ENCODE data around the gene ZMIZ1. TPM values are rescaled to one million over a fixed set of nuclear protein-coding genes. Genes with fewer than 3 reads are reported as not detected.

ZMIZ1 gene
- total RNA-seq, 1 experiment from 2014 or later = 42.3 TPM

DNA sequence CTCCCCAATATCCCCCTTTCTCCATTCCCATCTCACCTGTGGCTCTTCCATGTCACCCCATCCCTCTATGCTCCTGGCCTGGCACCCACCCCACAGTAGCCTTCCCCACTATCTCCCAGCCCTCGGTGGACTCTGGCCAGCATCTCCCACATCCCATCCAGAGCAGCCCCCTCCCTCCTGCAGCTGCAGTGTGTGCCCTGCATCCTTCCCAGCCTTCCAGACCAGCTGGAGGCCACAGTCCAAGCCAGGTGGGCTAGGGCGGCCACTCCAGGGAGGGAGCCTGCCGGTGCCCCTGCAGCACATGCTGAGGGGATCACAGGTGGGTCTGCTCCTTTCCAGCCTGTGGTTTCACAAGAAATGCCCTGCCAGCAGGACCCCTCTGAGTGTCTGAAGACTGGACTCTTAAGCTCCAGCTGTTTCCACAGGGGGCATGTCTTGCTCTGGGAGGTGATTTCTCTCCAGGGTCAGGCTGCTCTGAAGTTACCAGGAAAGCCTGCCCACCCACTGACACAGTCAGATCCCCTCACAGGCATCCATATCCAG is 187.6 kb downstream of the ZMIZ1 start:
- no peaks in the 10 kb centered on the region for H3K9me3 Mint-ChIP-seq (ENCODE audit: unreplicated experiment)
- intact Hi-C loops (cut with micrococcal nuclease; ENCODE audit: unreplicated experiment) = no loop called here
- DNase-seq = no peak
- peaks cover 9% of the 10 kb centered on the region for H3K4me1 Mint-ChIP-seq (ENCODE audit: low read depth, unreplicated experiment)
- CTCF ChIA-PET = no interaction called here
- POLR2A ChIA-PET = no interaction called here
- Histone ChIP-seq H3K36me3 (ENCODE audit: control insufficient read depth, insufficient read depth, low read length) (no peaks in the 10 kb centered on the region; the same call in 1 of the 2 replicates), H3K27me3 (replicated peaks; ENCODE audit: control insufficient read depth, insufficient read depth, low read length) (no peaks in the 10 kb centered on the region), H3K4me1 (peaks cover 9% of the 10 kb centered on the region), H3K9me3 (no peaks in the 10 kb centered on the region), H3K4me3 (ENCODE audit: low read depth, low read length) (no peak overlapping the region)
- H3K27ac Mint-ChIP-seq (ENCODE audit: unreplicated experiment) = no peak overlapping the region
- H3K36me3 Mint-ChIP-seq (ENCODE audit: insufficient read depth, unreplicated experiment) = peaks cover 40% of the 10 kb centered on the region
- H3K4me3 Mint-ChIP-seq (ENCODE audit: unreplicated experiment) = no peak overlapping the region
- TF ChIP-seq, protein P1, sequence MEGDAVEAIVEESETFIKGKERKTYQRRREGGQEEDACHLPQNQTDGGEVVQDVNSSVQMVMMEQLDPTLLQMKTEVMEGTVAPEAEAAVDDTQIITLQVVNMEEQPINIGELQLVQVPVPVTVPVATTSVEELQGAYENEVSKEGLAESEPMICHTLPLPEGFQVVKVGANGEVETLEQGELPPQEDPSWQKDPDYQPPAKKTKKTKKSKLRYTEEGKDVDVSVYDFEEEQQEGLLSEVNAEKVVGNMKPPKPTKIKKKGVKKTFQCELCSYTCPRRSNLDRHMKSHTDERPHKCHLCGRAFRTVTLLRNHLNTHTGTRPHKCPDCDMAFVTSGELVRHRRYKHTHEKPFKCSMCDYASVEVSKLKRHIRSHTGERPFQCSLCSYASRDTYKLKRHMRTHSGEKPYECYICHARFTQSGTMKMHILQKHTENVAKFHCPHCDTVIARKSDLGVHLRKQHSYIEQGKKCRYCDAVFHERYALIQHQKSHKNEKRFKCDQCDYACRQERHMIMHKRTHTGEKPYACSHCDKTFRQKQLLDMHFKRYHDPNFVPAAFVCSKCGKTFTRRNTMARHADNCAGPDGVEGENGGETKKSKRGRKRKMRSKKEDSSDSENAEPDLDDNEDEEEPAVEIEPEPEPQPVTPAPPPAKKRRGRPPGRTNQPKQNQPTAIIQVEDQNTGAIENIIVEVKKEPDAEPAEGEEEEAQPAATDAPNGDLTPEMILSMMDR (IDR thresholded peaks at IDR 0.05; ENCODE audit: insufficient read depth in 1 of 2, low read depth in 1 of 2, low read length in 1 of 2, severe bottlenecking in 1 of 2, unreplicated experiment in 1 of 2) = no peak
- BruUV-seq (replicated peaks) = no TSS peak
- no peaks in the 10 kb centered on the region for H3K27me3 Mint-ChIP-seq (ENCODE audit: insufficient read depth, unreplicated experiment)

DNA sequence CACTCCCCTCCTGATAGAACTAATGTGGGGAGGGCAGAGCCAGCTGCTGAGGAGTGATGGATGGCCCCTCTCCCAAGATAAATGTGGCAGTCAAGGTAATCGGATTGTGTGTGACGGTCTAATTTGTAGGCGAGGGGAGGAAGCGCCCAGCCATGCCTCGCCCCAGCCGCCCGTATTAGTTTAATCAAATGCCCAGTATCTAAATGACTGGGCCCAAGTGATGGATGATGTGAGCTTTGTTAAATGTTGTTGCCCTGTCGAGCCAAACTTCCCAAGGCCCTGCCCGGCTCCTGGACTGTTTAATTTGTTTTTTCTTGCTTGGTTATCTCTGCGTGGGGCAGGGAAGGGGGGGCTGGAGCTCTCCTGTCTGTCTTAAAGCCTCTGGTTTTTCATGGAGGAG is 190.1 kb downstream of the ZMIZ1 start:
- H3K36me3 Mint-ChIP-seq (ENCODE audit: insufficient read depth, unreplicated experiment) = peaks cover 51% of the 10 kb centered on the region
- intact Hi-C loops (cut with micrococcal nuclease; ENCODE audit: unreplicated experiment) = no loop called here

DNA sequence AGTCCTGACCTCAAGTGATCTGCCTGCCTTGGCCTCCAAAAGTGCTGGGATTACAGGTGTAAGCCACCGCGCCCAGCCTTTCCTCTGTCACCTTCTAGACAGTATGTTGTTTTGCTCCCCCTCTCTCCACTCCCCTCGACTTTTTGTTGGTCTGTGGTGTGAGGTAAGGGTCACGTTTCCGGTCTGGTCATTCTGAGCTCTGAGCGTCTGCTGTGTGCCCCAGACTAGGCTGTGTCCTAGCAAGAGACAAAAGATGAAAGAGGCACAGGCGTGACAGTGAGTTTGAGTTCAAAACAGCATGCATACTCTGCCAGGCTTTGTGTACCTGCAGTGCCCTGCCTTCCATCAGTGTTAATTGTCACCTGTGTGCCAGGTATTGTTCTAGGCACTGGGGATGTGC is 191.1 kb downstream of the ZMIZ1 start:
- Histone ChIP-seq H3K27me3 (replicated peaks; ENCODE audit: control insufficient read depth, insufficient read depth, low read length) (no peaks in the 10 kb centered on the region), H3K36me3 (ENCODE audit: control insufficient read depth, insufficient read depth, low read length) (no peaks in the 10 kb centered on the region; the same call in 1 of the 2 replicates), H3K4me3 (ENCODE audit: low read depth, low read length) (no peak overlapping the region), H3K4me1 (peaks cover 21% of the 10 kb centered on the region), H3K9me3 (no peaks in the 10 kb centered on the region)
- Mint-ChIP-seq H3K27me3 (ENCODE audit: insufficient read depth, unreplicated experiment) (no peaks in the 10 kb centered on the region), H3K4me3 (ENCODE audit: unreplicated experiment) (no peak overlapping the region), H3K27ac (ENCODE audit: unreplicated experiment) (peak overlapping the region; percentile 24), H3K36me3 (ENCODE audit: insufficient read depth, unreplicated experiment) (peaks cover 41% of the 10 kb centered on the region), H3K4me1 (ENCODE audit: low read depth, unreplicated experiment) (peaks cover 8% of the 10 kb centered on the region), H3K9me3 (ENCODE audit: unreplicated experiment) (no peaks in the 10 kb centered on the region)
- no TSS peak for BruUV-seq (replicated peaks)
- POLR2A ChIA-PET = no interaction called here
- CTCF ChIA-PET = no interaction called here
- intact Hi-C loops (cut with micrococcal nuclease; ENCODE audit: unreplicated experiment) = no loop called here
- no peak for DNase-seq
- TF ChIP-seq, protein P1 (IDR thresholded peaks at IDR 0.05; ENCODE audit: insufficient read depth in 1 of 2, low read depth in 1 of 2, low read length in 1 of 2, severe bottlenecking in 1 of 2, unreplicated experiment in 1 of 2) = no peak

More for the DNA sequence above, 190.1 kb downstream of the ZMIZ1 start:
- no peak for DNase-seq
- no peak overlapping the region for H3K4me3 ChIP-seq (ENCODE audit: low read depth, low read length)
- H3K9me3 Mint-ChIP-seq (ENCODE audit: unreplicated experiment) = no peaks in the 10 kb centered on the region
- H3K27me3 Mint-ChIP-seq (ENCODE audit: insufficient read depth, unreplicated experiment) = no peaks in the 10 kb centered on the region
- no TSS peak for BruUV-seq (replicated peaks)
- H3K27ac Mint-ChIP-seq (ENCODE audit: unreplicated experiment) = no peak overlapping the region
- H3K36me3 ChIP-seq (ENCODE audit: control insufficient read depth, insufficient read depth, low read length) = no peaks in the 10 kb centered on the region; the same call in 1 of the 2 replicates
- peaks cover 16% of the 10 kb centered on the region for H3K4me1 ChIP-seq
- TF ChIP-seq, protein P1 (IDR thresholded peaks at IDR 0.05; ENCODE audit: insufficient read depth in 1 of 2, low read depth in 1 of 2, low read length in 1 of 2, severe bottlenecking in 1 of 2, unreplicated experiment in 1 of 2) = no peak
- H3K27me3 ChIP-seq (replicated peaks; ENCODE audit: control insufficient read depth, insufficient read depth, low read length) = no peaks in the 10 kb centered on the region
- ChIA-PET POLR2A (no interaction called here), CTCF (no interaction called here)
- H3K9me3 ChIP-seq = no peaks in the 10 kb centered on the region
- no peak overlapping the region for H3K4me3 Mint-ChIP-seq (ENCODE audit: unreplicated experiment)
- peaks cover 8% of the 10 kb centered on the region for H3K4me1 Mint-ChIP-seq (ENCODE audit: low read depth, unreplicated experiment)

All from Caco-2 (cell line).